ENCODE measurements around the gene MEOX1.

DNA sequence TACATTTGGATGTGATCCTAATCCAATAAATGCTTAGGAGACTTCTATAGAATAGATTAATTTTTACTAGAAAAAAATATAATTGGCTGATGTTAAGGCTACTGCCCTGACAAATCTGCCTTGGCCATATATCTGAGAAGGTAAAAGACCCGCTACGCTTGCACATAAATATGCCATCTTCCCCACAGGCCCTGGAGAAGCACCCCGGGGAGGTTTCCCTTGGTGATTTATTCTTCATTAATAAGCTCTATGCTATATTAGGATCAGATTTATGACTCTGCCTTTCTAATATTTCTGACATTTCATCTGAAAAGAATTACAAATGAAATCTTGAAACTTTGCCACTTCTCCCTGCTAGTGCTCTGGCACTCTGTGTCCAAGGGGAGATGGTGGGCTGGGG is 27.4 kb upstream of the MEOX1 start:
- TF ChIP-seq, protein P1, sequence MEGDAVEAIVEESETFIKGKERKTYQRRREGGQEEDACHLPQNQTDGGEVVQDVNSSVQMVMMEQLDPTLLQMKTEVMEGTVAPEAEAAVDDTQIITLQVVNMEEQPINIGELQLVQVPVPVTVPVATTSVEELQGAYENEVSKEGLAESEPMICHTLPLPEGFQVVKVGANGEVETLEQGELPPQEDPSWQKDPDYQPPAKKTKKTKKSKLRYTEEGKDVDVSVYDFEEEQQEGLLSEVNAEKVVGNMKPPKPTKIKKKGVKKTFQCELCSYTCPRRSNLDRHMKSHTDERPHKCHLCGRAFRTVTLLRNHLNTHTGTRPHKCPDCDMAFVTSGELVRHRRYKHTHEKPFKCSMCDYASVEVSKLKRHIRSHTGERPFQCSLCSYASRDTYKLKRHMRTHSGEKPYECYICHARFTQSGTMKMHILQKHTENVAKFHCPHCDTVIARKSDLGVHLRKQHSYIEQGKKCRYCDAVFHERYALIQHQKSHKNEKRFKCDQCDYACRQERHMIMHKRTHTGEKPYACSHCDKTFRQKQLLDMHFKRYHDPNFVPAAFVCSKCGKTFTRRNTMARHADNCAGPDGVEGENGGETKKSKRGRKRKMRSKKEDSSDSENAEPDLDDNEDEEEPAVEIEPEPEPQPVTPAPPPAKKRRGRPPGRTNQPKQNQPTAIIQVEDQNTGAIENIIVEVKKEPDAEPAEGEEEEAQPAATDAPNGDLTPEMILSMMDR (conservative IDR thresholded peaks at IDR 0.05; ENCODE audit: low read depth, low read length): no peak
- no peak for TF ChIP-seq EZH2 (IDR thresholded peaks at IDR 0.05; ENCODE audit: low read length, unreplicated experiment)
- no peak for TF ChIP-seq EZH2phosphoT487 (IDR thresholded peaks at IDR 0.05; ENCODE audit: borderline replicate concordance, low read length)

Data from PC-3 (cell line).